CD1c-positive myeloid dendritic cell (primary cell): ENCODE measurements around the gene MPHOSPH9.
"Not testable (repeated sequence)": the region's sequence is repeated elsewhere in the genome, so short reads cannot be mapped to it uniquely, and the experiment has no call there.

Experiments
- DNase-seq: peaks from one replicate; pipeline ENCODE4 v3.0.0-alpha.2; 2016; ENCODE audit errors: extremely low spot score

The MPHOSPH9 gene

DNA sequence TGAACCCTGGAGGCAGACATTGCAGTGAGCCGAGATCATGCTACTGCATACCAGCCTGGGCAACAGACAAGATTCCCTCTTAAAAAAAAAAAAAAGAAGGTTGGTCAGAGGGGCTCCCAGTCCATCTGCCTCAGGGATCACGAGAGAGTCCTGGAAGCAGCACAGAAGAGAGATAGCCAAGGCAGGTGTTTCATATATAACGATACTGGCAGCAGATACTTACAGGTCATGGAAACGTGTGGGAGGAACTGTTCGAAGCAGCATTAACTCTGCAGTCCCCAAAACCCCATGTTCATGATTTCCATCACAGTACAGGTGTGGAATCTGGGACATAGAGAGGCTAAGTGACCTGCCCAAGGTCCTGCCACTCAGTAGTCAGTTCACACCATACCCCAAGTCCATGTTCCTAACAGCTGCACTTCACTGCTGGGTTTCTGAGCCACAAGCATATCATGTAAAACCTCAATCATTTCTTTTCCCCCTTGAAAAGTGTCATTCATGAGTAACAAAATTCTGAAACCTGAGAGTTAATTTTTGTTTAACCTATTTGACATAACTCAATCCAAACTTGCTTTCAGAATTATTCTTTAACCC lies 22.0 kb upstream of the MPHOSPH9 start:
- DNase-seq = no peak

DNA sequence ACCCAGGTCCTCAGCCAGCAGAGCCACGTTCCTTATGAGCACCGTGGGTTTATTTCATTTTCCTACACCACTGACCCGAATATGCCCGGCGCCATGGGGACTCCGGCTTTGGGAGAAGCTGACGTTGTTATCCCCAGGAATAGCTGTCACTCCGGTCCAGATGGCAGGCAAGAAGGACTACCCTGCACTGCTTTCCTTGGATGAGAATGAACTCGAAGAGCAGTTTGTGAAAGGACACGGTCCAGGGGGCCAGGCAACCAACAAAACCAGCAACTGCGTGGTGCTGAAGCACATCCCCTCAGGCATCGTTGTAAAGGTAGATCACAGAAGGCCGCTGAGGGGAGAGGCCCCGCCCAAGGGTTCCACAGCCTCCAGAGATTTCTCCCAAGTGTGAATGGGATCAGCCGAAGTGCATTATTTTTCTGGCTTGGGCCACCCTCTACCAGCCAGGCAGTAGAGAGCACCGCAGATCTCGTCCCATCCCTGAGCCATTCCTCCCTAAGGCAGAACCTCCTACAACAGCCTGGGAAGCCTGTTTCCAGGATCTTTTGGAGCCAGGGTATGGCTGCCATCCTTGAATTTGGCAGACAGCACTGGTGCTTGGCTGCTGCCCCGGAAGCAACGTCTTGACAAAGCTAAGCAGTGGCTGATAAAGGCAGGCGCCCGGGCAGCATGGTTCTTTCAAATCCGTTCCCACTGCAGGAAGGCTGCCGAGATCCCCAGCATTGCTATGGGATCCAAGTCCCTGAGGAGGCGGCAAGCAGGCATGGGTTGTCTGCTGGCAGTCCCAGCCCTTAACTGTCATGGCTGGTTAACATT lies 20.9 kb upstream of the MPHOSPH9 start:
- no peak for DNase-seq

DNA sequence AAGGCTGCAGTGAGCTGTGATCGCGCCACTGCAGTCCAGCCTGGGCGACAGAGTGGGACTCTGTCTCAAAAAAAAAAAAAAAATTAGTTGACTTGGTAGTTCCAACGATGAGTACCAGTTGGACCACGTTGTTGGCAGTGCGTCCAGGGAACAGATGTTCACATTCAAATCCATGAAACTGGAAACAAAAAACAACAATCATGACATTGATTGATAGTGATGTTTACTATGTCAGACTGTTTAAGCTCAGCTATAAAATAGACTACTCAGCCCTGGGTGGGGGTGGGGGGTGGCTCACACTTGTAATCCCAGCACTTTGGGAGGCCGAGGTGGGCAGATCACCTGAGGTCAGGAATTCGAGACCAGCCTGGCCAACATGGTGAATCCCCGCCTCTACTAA lies 19.4 kb upstream of the MPHOSPH9 start:
- not testable (repeated sequence) for DNase-seq

DNA sequence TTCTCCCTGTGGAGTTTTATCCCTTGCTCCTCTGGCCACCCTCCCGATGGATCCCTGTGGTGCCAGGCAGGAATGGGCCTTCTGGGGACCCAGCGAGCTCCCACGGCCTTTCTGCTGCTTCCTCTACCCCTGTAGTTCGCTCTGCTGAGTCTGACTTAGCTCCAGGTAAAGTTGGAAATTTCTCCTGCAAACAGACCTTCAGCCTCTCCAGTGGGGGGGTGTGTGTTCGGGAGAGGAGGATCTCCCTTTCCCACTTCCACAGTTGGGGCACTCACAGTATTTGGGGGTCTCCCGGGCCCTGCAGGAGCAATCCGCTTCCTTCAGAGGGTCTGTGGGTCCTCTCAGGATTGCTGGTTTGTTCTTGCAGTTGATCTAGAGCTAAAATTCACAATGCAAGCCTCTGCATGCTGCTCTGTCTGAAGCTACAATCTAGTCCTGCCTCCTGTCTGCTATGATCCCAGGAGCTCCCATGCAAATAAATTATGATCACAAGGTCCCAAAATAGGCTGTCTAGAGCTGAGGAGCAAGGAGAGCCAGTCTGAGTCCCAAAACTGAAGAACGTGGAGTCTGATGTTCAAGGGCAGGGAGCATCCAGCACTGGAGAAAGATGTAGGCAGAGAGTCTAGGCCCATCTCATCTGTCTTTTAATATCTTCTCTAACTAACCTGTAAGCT lies 18.6 kb upstream of the MPHOSPH9 start:
- DNase-seq = no peak

DNA sequence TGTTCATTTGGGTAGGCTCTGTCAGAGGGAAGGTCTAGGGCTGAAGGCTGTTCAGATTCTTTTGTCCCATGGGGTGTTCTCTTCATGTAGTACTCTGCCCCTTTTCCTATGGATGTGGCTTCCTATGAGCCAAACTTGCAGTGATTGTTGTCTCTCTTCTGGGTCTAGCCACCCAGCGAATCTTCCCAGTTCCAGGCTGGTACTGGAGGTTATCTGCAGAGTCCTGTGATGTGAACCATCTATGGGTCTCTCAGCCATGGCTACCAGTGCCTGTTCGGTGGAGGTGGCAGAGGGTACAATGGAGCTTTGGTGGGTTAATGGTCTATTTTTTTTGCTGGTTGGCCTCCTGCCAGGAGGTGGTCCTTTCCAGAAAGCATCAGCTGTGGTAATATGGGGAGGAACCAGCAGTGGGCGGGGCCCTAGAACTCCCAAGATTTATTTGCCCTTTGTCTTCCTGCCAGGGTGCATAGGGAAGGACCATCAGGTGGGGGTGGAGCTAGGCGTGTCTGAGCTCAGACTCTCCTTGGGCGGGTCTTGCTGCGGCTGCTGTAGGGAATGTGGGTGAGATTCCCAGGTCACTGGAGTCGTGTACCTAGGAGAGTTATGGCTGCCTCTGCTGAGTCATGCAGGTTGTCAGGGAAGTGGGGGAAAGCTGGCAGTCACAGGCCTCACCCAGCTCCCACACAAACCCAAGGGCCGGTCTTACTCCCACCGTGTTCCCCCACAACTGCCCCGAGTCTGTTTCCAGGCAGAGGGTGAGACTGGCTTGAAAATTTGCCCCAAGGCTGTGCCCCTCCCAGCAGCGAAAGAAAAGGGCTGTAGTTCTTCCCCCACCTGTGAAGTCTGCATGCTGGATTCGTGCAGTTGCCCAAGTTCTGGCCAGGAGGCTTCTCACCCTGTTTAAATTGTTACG lies 17.8 kb upstream of the MPHOSPH9 start:
- peak; percentile 8 for DNase-seq

DNA sequence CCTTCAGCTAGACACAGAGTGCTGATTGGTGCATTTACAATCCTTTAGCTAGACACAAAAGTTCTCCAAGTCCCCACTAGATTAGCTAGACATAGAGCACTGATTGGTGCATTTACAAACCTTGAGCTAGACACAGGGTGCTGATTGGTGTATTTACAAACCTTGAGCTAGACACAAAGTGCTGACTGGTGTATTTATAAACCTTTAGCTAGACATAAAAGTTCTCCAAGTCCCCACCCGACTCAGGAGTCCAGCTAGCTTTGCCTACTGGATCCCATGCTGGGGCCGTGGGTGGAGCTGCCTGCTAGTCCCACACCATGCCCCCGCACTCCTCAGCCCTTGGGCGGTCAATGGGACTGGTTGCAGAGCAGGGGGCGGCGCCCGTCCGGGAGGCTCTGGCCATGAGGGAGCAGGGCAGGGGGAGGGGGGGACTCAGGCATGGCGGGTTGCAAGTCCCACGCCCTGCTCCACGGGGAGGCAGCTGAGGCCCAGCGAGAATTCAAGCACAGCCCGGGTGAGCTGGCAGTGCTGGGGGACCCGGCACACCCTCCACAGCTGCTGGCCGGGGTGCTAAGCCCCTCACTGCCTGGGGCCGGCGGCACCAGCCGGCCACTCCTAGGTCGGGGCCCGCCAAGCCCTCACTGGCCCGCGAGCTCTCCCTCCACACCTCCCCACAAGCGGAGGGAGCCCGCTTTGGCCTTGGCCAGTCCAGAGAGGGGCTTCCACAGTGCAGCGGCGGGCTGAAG lies 16.2 kb upstream of the MPHOSPH9 start:
- not testable (repeated sequence) for DNase-seq

DNA sequence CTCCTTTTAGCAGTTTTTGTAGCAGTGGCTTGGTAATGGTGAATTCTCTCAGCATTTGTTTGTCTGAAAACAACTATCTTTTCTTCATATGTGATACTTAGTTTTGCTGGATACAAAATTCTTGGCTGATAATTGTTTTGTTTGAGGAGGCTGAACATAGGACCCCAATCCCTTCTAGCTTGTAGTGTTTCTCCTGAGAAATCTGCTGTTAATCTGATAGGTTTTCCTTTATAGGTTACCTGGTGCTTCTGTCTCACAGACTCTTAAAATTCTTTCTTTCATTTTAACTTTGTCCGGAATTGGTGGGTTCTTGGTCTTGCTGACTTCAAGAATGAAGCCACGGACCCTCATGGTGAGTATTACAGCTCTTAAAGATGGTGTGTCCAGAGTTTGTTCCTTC lies 15.2 kb upstream of the MPHOSPH9 start:
- not testable (repeated sequence) for DNase-seq

DNA sequence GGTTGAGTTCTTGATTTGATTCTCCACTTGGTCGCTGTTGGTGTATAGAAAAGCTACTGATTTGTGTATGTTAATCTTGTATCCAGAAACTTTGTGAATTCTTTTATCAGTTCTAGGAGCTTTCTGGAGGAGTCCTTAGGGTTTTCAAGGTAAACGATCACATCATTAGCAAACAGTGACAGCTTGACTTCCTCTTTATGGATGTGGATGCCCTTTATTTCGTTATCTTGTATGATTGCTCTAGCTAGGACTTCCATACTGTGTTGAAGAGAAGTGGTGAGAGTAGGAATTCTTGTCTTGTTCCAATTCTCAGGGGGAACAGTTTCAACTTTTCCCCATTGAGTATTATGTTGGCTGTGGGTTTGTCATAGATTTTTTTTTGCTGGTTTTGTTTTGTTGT lies 12.7 kb upstream of the MPHOSPH9 start:
- DNase-seq = no peak

DNA sequence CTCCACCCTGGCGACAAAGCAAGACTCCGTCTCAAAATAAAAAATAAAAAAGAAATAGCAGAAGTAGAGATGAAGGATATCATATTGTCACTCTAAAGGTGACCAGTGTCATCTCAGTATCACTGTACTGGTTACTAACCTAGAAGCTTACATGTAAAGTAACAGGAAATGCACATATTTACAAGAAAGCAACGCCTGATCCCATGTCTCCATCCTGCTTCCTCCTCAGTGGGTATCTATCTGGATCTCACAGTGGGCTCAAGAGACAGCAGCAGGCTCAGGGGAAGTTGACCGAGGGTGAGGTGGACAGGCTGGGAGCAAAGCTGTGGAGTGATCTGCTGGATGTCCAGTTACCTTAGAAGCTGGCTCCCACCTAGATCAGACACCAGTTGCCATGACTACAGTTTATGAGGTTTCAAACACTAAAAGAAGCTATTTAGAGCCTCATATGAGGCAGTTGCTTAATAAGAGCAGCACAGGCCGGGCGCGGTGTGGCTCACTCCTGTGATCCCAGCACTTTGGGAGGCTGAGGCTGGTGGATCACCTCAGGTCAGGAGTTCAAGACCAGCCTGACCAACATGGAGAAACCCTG lies 10.8 kb upstream of the MPHOSPH9 start:
- no peak for DNase-seq

DNA sequence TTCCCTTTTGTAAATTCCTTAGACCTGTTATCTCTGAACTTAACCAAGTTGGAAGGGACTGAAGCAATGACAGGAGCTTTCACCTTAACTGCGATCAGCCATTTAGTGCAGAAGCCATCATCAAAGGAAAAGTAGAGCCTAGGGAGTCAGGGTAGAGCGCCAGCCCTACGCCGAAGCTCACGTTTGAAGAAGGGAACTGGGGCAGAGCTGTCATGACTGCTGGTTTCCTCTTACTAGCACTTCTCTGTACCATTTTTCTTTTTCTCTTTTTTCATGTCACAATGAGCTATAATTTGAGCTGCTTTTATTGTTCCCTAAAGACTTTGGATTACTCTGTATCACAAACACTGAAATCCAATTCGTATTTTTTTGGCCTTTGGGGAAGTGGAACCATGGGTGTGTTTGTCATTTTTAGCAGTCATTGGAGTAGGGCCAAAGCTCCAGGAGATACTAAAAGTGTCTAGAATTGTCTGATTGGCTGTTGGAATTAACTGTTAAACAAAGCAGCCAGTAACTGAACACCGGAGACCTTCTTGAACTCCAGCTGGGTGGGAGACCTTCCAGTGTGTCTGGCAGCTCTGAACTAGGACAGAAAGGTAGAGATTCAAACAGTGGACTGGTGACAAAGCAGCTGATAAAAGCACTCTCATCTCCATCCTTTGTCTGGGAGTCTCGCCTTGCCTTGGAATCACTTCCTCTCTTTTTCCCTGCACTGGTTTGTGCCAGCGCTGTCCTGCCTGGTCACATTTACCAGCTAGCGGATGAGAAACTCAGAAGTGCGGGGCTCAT lies 9.4 kb upstream of the MPHOSPH9 start:
- DNase-seq = peak; percentile 63

DNA sequence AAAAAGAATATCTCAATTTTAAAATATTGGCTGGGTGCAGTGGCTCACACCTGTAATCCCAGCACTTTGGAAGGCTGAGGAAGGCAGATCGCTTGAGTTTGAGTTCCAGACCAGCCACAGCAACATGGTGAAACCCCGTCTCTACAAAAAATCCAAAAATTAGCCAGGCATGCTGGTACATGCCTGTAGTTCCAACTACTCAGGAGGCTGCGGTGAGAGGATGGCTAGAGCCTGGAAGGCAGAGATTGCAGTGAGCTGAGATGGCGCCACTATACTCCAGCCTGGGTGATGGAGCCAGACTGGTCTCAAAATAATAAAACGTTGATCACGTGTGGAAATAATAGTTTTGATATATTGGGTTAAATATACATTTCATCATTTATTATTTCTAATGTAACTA lies 6.0 kb upstream of the MPHOSPH9 start:
- no peak for DNase-seq

DNA sequence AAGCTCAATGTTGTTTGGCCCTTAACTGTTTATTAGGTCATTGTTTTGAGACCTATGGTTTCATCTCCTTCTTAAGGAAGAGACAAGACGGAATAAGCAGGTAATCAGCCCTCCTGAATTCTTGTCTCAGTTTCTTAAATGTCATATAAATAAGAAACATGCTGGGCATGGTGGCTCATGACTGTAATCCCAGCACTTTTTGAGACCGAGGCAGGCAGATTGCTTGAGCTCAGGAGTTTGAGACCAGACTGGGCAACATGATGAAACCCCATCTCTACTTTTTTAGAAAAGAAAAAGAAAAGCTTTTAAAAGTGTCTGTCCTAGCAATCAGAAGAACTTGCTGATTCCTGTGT lies 5.4 kb upstream of the MPHOSPH9 start:
- no peak for DNase-seq

DNA sequence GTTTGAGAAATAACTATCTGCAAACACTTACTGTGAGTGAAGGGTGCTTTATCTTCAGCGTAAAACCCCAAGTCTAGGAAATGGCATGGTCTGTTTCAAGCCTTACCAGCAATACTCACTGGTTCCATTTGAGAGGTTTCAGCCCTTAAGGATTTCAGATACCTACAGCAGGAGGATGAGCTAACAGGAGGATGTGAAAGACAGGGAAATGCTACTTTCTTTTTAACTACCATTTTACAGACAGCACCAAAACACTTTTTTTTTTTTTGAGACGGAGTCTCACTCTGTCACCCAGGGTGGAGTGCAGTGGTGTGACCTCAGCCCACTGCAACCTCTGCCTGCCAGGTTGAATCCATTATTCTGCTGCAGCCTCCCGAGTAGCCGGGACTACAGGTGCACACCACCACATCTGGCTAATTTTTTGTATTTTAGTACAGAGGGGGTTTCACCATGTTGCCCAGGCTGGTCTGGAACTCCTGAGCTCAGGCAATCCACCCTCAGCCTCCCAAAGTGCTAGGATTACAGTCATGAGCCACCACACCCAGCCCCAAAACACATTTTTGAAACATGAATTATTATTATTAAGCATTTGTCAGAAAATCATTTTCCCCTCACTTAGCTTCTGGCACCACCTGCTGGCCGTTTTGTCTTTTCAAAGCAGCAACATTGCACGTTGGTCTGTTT lies 4.8 kb upstream of the MPHOSPH9 start:
- DNase-seq = peak; percentile 67

DNA sequence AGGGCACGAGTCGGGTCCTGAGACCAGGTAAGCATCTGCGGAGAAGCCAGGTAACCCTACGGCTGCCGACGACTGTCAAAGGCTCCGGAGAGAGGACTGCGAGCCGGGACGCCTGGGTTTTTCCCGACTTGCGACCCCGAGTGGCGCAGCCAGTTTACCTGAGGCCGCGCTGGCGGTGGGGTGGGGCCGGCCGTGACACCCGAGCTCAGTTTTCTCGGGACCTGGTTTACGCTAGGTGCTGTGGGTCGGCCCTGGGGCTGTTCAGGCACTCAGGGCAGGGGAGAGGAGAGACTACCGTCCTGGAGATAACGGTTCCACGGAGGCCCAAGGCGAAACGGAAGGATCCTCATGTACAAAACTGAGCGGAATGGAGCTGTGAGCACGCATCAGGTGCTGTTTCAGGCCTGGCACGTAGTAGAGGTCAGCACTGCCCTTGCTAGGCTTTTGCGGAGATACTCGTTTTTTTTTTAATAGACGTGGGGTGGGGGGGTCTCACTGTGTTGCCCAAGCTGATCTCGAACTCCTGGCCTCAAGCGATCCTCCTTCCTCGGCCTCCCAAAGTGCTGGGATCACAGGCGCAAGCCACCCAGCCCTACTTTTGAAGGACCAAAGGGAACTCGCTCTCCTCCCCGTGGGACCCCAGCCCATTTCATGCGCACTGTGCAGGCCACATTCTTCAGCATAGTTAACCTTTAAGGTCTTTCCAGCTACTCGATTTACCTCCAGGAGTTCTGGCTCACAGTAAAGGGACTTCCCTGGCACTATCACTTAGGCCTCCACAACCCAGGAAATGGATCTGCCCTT lies 766 bp upstream of the MPHOSPH9 start:
- DNase-seq = no peak

DNA sequence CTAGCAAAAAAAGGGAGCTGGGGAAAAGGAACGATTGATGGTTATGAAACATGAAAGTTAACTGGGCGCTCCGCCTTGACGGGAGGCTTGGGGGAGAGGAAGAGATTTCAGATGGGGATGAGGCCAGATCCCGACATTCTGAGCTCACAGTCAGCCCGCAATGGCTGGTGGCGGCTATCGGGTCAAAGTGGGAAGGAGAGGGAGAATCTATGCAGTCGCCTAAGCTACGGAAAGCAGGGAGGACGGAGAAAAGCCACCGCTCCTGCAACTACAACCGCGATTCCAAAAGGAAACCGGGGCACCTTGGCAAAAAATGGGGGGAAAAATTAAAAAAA lies 502 bp downstream of the MPHOSPH9 start:
- DNase-seq = no peak

DNA sequence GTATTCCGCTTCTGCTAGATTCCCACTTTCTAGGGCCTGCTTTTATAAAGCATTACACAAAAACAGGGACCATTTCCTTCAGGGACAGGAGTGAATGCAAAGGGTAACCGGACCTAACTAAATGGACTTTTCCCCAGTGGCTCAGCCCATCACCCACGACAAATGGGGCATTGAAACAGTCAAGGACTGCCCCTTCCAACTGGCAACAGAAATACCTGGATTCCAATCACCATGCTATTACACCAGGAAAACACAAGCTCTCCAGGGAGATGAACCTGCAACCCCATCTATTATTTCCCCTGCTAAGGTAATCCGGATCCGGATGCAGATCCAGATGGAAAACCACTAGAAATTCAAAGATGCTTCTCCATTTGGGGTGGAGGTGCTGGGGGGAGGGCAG lies 1.0 kb downstream of the MPHOSPH9 start:
- no peak for DNase-seq

DNA sequence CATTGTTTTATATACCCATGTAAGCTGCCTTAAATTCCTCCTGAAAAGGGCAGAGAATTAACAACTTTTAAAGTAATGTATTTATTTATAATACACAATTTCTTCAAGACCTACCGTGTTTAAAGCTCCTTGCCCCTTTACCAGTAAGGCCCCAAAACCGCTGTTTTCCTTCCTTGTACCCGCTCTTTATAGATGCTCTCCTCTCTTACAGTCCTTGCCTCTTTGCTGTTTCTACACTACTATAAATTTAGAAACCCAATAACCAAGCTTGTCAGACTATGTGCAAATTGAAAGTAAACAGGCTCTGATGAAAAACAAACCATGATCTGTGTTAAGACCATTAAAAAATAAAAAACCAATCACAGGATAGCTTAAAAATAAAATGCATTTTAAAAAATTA lies 3.9 kb downstream of the MPHOSPH9 start:
- no peak for DNase-seq

DNA sequence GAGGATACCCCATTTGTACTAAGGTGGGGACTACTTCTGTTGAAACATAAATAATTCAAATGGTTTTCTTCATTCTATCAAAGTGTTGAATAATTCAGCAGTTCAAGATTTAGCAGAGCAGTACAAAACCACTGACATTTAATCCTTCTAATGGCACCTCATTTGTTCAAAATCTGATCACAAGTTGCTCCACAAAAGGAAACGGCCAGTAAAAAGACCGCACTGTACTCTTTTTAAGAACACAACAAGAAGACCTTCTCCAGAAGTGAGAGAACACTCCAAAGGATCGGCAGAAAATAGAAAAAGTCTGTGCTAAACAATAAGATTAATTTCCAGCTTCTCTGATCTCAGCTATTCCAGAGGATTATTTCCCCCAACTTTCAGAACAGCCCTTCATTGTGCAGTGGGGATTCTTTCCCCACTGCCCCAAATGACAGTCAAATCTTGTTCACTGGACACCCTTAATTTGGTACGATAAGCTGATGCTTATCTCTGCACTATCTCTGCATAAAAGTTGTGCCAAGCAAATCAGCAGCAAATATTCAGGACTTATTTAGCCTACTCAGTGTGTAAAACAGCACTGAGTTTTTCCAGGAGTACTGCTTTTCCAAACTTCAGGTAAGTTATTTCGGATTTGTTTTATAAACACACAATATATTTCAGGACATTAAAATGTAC lies 5.2 kb downstream of the MPHOSPH9 start:
- DNase-seq = no peak
